Testis (tissue), 5 donors: ENCODE data around the gene NRP2. TPM values are rescaled to one million over a fixed set of nuclear protein-coding genes. Genes with fewer than 3 reads are reported as not detected.

Experiments
- DNase-seq: peaks from one replicate; pipeline ENCODE4 v3.0.0-alpha.2; 2019
- H3K27ac ChIP-seq, 2 donors: fragments of 200-600 bp; sonication (generic); one replicate each; pipeline ENCODE4 v1.5.1; 2019
- H3K27me3 ChIP-seq: fragments of 200-600 bp; sonication (generic); one replicate; pipeline ENCODE4 v1.5.1; 2019
- H3K36me3 ChIP-seq: fragments of 200-600 bp; sonication (generic); one replicate; pipeline ENCODE4 v1.5.1; 2017; ENCODE audit warnings: low read depth; ENCODE audit errors: missing control alignments
- H3K4me1 ChIP-seq: fragments of 200-600 bp; sonication (generic); one replicate; pipeline ENCODE4 v1.5.1; 2019
- H3K4me3 ChIP-seq, 2 donors: fragments of 200-600 bp; sonication (generic); one replicate each; pipeline ENCODE4 v1.5.1; 2017 to 2019
- H3K9me3 ChIP-seq: fragments of 200-600 bp; sonication (generic); one replicate; pipeline ENCODE4 v1.5.1; 2017
- CTCF ChIP-seq, 3 experiments: fragments of 450-650 bp in 2 of 3; fragments of 200-600 bp in 1 of 3; sonication (generic) in 1 of 3; IDR thresholded peaks; one replicate each; pipeline ENCODE4 v1.5.1; 2016 to 2019; ENCODE audit warnings: antibody characterized with exemption in 3 of 3, mild to moderate bottlenecking in 2 of 3, moderate library complexity in 1 of 3
- POLR2A ChIP-seq: fragments of 450-650 bp; IDR thresholded peaks from one replicate; pipeline ENCODE4 v1.6.1; 2017; ENCODE audit warnings: antibody characterized with exemption, mild to moderate bottlenecking, moderate library complexity
- WGBS, 2 donors: methylation state at CpG; one replicate each; pipeline ENCODE4 v1.1.5; 2018; 5-methylcytosine and 5-hydroxymethylcytosine counted together
- intact Hi-C: fragments of 100-400 bp; cut with DNase I; formaldehyde crosslinking; loops from one replicate; pipeline ENCODE4 v1.15.1; 2023; ENCODE audit warnings: low total_unique reads
- long read RNA-seq, 2 donors: transcript quantifications; one replicate each; lab custom pipeline, GENCODE V29; 2026
- polyA plus RNA-seq: library from polyadenylated mRNA; stranded (reverse); fragments of 350-450 nt; fragmentation: Illumina TruSeq; extraction: RNeasy Lipid Tissue Mini Kit (QIAGEN cat#74804); gene quantifications from one replicate; pipeline ENCODE4 v1.2.3, GENCODE V29; 2014; ENCODE audit warnings: low read depth, low replicate concordance; ENCODE audit not compliant: insufficient read depth
- total RNA-seq, 2 donors: library from RNA; depleted of rRNA; stranded (reverse); fragments of >200 nt; gene quantifications; one replicate each; pipeline ENCODE4 v1.2.3, GENCODE V29; 2016

NRP2 gene, protein sequence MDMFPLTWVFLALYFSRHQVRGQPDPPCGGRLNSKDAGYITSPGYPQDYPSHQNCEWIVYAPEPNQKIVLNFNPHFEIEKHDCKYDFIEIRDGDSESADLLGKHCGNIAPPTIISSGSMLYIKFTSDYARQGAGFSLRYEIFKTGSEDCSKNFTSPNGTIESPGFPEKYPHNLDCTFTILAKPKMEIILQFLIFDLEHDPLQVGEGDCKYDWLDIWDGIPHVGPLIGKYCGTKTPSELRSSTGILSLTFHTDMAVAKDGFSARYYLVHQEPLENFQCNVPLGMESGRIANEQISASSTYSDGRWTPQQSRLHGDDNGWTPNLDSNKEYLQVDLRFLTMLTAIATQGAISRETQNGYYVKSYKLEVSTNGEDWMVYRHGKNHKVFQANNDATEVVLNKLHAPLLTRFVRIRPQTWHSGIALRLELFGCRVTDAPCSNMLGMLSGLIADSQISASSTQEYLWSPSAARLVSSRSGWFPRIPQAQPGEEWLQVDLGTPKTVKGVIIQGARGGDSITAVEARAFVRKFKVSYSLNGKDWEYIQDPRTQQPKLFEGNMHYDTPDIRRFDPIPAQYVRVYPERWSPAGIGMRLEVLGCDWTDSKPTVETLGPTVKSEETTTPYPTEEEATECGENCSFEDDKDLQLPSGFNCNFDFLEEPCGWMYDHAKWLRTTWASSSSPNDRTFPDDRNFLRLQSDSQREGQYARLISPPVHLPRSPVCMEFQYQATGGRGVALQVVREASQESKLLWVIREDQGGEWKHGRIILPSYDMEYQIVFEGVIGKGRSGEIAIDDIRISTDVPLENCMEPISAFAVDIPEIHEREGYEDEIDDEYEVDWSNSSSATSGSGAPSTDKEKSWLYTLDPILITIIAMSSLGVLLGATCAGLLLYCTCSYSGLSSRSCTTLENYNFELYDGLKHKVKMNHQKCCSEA
- total RNA-seq (1 to 10 TPM; 6.3 TPM), polyA plus RNA-seq (10.6 TPM)
- long read RNA-seq, donor 1, partial matches to known transcripts = 0 of 6 reads
- long read RNA-seq, donor 1, other reads (novel, unspliced or antisense) = 0 of 6 reads
- long read RNA-seq, donor 2, partial matches to known transcripts = 0 of 3 reads
- long read RNA-seq, donor 2, other reads (novel, unspliced or antisense) = 0 of 3 reads

GRCh38 chr2:205682239-205682970 lies at the start of gene NRP2:
Gene NRP2 (plus strand): TSS chr2:205682501. CDS start chr2:205683291, 790 bp downstream.
- Histone ChIP-seq H3K36me3 (no peaks in the 10 kb centered on the region), H3K9me3 (no peaks in the 10 kb centered on the region), H3K27me3 (no peaks in the 10 kb centered on the region), H3K27ac (peak within 1 kb of the TSS; percentile 60 to 77), H3K4me3 (peak within 1 kb of the TSS; percentile 45 to 65), H3K4me1 (peaks cover 8% of the 10 kb centered on the region)
- DNase-seq = peak; percentile 83
- 1% methylated on average over 37 to 69 of the region's 71 CpGs for WGBS, 2 donors
- intact Hi-C loops = no loop called here
- TF ChIP-seq POLR2A (no peak), CTCF (IDR thresholded peaks at IDR 0.05) (no peak)

- Histone ChIP-seq H3K36me3 (no peaks in the 10 kb centered on the region), H3K4me3 (no peak overlapping the region), H3K4me1 (no peaks in the 10 kb centered on the region), H3K27me3 (no peaks in the 10 kb centered on the region), H3K27ac (no peak overlapping the region), H3K9me3 (no peaks in the 10 kb centered on the region)
- no peak for TF ChIP-seq POLR2A
- TF ChIP-seq CTCF (IDR thresholded peaks at IDR 0.05) = no peak
- 82 to 94% methylated on average over 1 of the region's 1 CpG for WGBS, 2 donors
- DNase-seq = no peak
- intact Hi-C loops = no loop called here
Measured at GRCh38 chr2:205633994-205634393, 48.3 kb upstream of the NRP2 start.

DNA sequence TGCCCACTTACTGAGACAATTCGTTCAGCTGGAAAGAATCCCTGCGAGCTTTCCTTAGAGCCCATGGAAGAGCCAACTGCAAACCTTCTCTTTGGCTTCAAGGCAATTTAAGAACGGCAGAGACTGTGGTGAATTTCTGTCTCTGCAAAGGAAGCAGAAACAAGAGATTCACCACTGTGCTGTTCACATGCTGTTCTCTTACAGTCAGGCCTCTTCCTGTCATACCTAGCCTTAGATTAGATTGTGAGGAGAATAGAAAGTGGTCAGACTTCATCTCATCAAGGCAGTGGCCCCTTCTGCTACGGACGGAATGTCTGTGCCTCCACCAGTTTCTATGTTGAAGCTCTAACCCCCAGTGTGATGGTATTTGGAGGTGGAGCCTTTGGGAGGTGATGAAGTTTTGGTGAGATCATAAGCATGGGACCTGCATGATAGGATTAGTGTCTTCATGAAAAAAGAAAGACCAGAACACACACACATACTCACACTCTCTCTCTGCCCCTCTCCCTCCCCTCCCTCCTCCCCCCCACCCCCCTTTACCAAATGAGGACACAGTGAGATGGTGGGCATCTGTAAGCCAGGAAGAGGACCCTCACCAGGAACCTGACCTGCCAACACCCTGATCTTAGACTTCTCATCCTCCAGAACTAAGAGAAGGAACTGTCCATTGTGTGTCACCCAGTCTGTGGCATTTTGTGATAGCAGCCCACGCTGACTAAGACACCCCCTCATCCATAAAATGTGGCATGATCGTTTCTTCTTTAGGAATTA lies 45.6 kb upstream of the NRP2 start:
- Histone ChIP-seq H3K27ac (no peak overlapping the region), H3K36me3 (no peaks in the 10 kb centered on the region), H3K4me3 (no peak overlapping the region), H3K27me3 (no peaks in the 10 kb centered on the region), H3K9me3 (no peaks in the 10 kb centered on the region), H3K4me1 (no peaks in the 10 kb centered on the region)
- no peak for TF ChIP-seq CTCF (IDR thresholded peaks at IDR 0.05)
- no peak for TF ChIP-seq POLR2A
- no peak for DNase-seq
- intact Hi-C loops = no loop called here
- WGBS, 2 donors = 78% methylated on average over 7 of the region's 7 CpGs

GRCh38 chr2:205637320-205637602 lies 45.0 kb upstream of the NRP2 start:
- Histone ChIP-seq H3K27ac (no peak overlapping the region), H3K27me3 (no peaks in the 10 kb centered on the region), H3K4me1 (no peaks in the 10 kb centered on the region), H3K9me3 (no peaks in the 10 kb centered on the region), H3K4me3 (no peak overlapping the region), H3K36me3 (no peaks in the 10 kb centered on the region)
- no peak for DNase-seq
- TF ChIP-seq CTCF (IDR thresholded peaks at IDR 0.05) (no peak), POLR2A (no peak)
- intact Hi-C loops = no loop called here
